Measurements from ENCODE around the gene RGR. TPM values are rescaled to one million over a fixed set of nuclear protein-coding genes. Genes with fewer than 3 reads are reported as not detected.
A peak's percentile ranks its signal among the peaks of the same experiment; 100 is the strongest.

RGR gene
- total and polyA plus RNA-seq, 11 donors: 0.04 to 2.0 (median 0.38) TPM; not detected in 6

GRCh38 chr10:84237199-84238051, 7.4 kb upstream of the RGR start:
- Histone ChIP-seq H3K9me3 (no peaks in the 10 kb centered on the region), H3K27ac (peak overlapping the region in 3 of 12 donors; percentile 17 to 43 (median 39)), H3K4me3 (no peak overlapping the region), H3K36me3 (no peaks in the 10 kb centered on the region), H3K4me1 (peaks cover 0 to 3% (median 0%) of the 10 kb centered on the region in 12 donors), H3K27me3 (peaks cover 0 to 9% (median 4%) of the 10 kb centered on the region in 9 donors)
- TF ChIP-seq POLR2A (IDR thresholded peaks at IDR 0.05): no peak
- TF ChIP-seq CTCF (IDR thresholded peaks at IDR 0.05): peak in 9 of 12 donors; percentile 13 to 43 (median 28)
- ATAC-seq (peak; percentile 63 to 79 (median 75)), DNase-seq (peak in 4 of 5 donors; percentile 18 to 76 (median 34))
- intact Hi-C loops (cut with DNase I): no loop called here
- WGBS, 4 donors: 33 to 43% (median 37%) methylated on average over 33 to 52 of the region's 52 CpGs

GRCh38 chr10:84238909-84239308, 5.9 kb upstream of the RGR start:
- ATAC-seq (no peak), DNase-seq (no peak)
- Histone ChIP-seq H3K27ac (no peak overlapping the region), H3K36me3 (no peaks in the 10 kb centered on the region), H3K27me3 (peaks cover 0 to 9% (median 4%) of the 10 kb centered on the region in 9 donors), H3K4me3 (no peak overlapping the region), H3K4me1 (peaks cover 0 to 3% (median 0%) of the 10 kb centered on the region in 12 donors), H3K9me3 (no peaks in the 10 kb centered on the region)
- 86 to 95% (median 90%) methylated on average over 3 of the region's 3 CpGs for WGBS, 4 donors
- no peak for TF ChIP-seq POLR2A (IDR thresholded peaks at IDR 0.05)
- no peak for TF ChIP-seq CTCF (IDR thresholded peaks at IDR 0.05)
- intact Hi-C loops (cut with DNase I): no loop called here

DNA sequence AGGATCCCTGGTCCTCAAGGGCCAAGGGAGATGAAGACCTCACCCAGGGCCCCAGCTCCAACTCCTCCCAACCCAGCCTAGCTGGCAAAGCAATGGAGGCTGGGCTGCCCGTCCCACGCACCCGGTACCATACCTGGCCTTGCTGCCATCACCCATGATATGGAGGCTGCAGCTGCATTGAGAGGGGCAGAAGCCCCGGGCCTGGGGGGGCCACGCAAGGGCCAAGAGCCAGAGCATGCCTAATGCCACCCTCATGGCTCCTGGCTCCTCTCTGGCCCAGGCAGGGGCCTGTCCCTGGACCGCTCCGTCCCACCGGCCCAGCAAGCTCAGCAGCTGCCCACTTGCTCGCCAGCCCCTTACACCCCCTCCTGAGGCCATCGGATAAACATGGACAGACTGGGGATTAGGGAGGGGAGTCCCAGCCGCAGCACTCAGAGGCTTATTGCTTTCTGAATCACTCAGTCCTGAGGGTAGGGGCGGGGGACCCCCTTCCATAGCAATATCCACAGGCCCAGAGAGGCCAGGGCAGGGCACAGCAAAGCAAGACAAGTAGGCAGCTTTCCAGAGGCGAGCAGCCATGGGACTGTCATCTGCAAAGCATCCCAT, 3.6 kb upstream of the RGR start, which contains the start of gene LRIT1:
LRIT1 (minus strand) TSS at position 362 of the 606 bp plus-strand sequence; CDS start at position 255, 107 bp downstream.
- no peak within 1 kb of the TSS for H3K4me3 ChIP-seq
- intact Hi-C loops (cut with DNase I): no loop called here
- H3K27me3 ChIP-seq: peaks cover 0 to 9% (median 4%) of the 10 kb centered on the region in 9 donors
- peaks cover 0 to 3% (median 0%) of the 10 kb centered on the region in 12 donors for H3K4me1 ChIP-seq
- no peak for TF ChIP-seq POLR2A (IDR thresholded peaks at IDR 0.05)
- no peak for TF ChIP-seq CTCF (IDR thresholded peaks at IDR 0.05)
- H3K27ac ChIP-seq: peak within 1 kb of the TSS in 2 of 12 donors; percentile 22 to 29
- no peaks in the 10 kb centered on the region for H3K9me3 ChIP-seq
- no peaks in the 10 kb centered on the region for H3K36me3 ChIP-seq
- 83 to 86% (median 85%) methylated on average over 12 to 13 of the region's 13 CpGs for WGBS, 4 donors
- ATAC-seq (no peak), DNase-seq (no peak)

DNA sequence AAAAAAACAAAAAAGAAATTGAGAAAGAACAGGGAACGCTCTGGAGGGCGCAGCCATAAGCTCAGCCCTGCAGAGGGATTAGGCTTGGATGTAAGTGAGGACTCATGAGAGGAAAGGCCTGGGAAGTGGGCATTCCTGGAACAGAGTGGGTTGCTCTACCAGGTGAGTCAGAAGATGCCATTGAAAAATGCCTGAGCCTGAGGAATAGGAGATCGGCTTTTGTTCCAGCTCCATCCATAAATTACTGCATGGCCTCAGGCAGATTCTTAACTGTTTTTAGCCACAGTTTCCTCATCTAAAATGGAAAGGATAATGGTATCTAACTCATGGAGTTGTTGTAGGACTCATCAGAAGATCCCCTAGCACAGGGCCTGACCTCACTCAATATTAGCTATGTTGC, 1.1 kb upstream of the RGR start:
- Histone ChIP-seq H3K27ac (peak overlapping the region in 6 of 12 donors; percentile 19 to 71 (median 34)), H3K4me1 (no peaks in the 10 kb centered on the region), H3K27me3 (peaks cover 0 to 5% (median 0%) of the 10 kb centered on the region in 9 donors), H3K36me3 (no peaks in the 10 kb centered on the region), H3K9me3 (no peaks in the 10 kb centered on the region), H3K4me3 (no peak overlapping the region)
- no peak for ATAC-seq
- DNase-seq: no peak
- intact Hi-C loops (cut with DNase I): no loop called here
- TF ChIP-seq CTCF (IDR thresholded peaks at IDR 0.05) (no peak), POLR2A (IDR thresholded peaks at IDR 0.05) (no peak)
- 94 to 97% (median 96%) methylated on average over 3 of the region's 3 CpGs for WGBS, 4 donors

All from heart left ventricle (tissue), 16 donors.